Fibroblast of upper back skin (primary cell): ENCODE measurements around the gene GPR45.
A peak's percentile ranks its signal among the peaks of the same experiment; 100 is the strongest.
"Not testable (repeated sequence)": the region's sequence is repeated elsewhere in the genome, so short reads cannot be mapped to it uniquely, and the experiment has no call there.

Experiments
- DNase-seq: peaks from one replicate; pipeline ENCODE4 v3.0.0-alpha.2; 2013

GPR45 gene, protein sequence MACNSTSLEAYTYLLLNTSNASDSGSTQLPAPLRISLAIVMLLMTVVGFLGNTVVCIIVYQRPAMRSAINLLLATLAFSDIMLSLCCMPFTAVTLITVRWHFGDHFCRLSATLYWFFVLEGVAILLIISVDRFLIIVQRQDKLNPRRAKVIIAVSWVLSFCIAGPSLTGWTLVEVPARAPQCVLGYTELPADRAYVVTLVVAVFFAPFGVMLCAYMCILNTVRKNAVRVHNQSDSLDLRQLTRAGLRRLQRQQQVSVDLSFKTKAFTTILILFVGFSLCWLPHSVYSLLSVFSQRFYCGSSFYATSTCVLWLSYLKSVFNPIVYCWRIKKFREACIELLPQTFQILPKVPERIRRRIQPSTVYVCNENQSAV

GRCh38 chr2:105241443-105241842 is at the start of gene GPR45:
TSS of gene GPR45 (plus strand) at chr2:105241743. CDS start at chr2:105241859, 116 bp downstream.
- DNase-seq = no peak

- no peak for DNase-seq
These were observed 47.4 kb upstream of the GPR45 start for GRCh38 chr2:105194022-105194675.

GRCh38 chr2:105196651-105197050 is 44.9 kb upstream of the GPR45 start:
- DNase-seq = no peak

GRCh38 chr2:105215586-105216192 is 25.9 kb upstream of the GPR45 start:
- no peak for DNase-seq

- no peak for DNase-seq
These were observed 20.9 kb upstream of the GPR45 start for GRCh38 chr2:105220604-105221003.

- DNase-seq = no peak
These were observed 17.1 kb upstream of the GPR45 start for GRCh38 chr2:105224444-105224843.

DNA sequence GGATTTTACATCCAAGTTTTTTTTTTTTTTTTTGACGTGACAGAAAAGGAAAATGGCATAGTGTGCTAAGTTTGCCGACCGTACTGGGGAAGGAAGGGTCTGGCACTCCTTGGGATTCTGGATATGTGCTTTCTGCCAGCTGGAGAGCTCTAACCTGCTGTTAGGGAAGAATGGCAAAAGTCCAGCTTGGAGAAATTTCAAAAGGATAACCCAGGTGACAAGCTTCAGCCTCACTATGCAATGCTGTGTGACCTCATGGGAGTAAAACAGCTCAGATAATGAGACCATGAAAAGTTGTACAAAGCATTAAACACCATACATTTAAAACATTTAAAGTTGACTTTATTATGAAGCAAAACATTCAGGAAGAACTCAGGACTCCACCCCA is 10.3 kb upstream of the GPR45 start:
- no peak for DNase-seq

GRCh38 chr2:105235388-105236059 is 6.0 kb upstream of the GPR45 start:
- peak; percentile 86 for DNase-seq

GRCh38 chr2:105236060-105236424 is 5.5 kb upstream of the GPR45 start:
- no peak for DNase-seq

- DNase-seq = no peak
These were observed 4.3 kb upstream of the GPR45 start for GRCh38 chr2:105237045-105237765.

- no peak for DNase-seq
These were observed 2.8 kb upstream of the GPR45 start for GRCh38 chr2:105238664-105239240.

DNA sequence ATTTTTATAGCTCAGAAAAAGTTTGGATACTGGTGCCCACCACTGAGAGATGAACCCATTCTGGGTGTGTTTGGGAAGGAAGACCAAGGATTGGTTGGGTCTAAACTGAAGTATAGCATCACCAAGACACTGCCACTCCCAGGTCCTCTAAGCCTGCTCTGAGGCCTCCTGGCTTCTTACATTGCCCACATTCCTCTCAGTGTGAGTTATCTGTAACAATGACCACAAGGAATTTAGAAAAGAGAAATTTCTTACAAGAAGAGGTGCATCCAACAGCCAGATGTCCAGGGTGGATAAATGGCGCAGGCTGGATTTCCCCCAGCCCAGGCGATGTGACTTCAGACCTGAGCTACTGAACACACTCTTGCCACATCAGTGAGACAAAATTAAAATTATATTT is 1.6 kb upstream of the GPR45 start:
- DNase-seq = peak; percentile 97

DNA sequence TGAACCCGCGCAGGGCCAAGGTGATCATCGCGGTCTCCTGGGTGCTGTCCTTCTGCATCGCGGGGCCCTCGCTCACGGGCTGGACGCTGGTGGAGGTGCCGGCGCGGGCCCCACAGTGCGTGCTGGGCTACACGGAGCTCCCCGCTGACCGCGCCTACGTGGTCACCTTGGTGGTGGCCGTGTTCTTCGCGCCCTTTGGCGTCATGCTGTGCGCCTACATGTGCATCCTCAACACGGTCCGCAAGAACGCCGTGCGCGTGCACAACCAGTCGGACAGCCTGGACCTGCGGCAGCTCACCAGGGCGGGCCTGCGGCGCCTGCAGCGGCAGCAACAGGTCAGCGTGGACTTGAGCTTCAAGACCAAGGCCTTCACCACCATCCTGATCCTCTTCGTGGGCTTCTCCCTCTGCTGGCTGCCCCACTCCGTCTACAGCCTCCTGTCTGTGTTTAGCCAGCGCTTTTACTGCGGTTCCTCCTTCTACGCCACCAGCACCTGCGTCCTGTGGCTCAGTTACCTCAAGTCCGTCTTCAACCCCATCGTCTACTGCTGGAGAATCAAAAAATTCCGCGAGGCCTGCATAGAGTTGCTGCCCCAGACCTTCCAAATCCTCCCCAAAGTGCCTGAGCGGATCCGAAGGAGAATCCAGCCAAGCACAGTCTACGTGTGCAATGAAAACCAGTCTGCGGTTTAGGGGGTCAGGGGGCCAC is 897 bp downstream of the GPR45 start:
- DNase-seq = no peak

GRCh38 chr2:105243961-105244360 is 2.4 kb downstream of the GPR45 start:
- DNase-seq = no peak

- DNase-seq = no peak
These were observed 2.9 kb downstream of the GPR45 start for GRCh38 chr2:105244451-105244850.

- peak; percentile 83 for DNase-seq
These were observed 7.0 kb downstream of the GPR45 start for GRCh38 chr2:105248316-105249070.

GRCh38 chr2:105249181-105249580 is 7.6 kb downstream of the GPR45 start:
- no peak for DNase-seq

DNA sequence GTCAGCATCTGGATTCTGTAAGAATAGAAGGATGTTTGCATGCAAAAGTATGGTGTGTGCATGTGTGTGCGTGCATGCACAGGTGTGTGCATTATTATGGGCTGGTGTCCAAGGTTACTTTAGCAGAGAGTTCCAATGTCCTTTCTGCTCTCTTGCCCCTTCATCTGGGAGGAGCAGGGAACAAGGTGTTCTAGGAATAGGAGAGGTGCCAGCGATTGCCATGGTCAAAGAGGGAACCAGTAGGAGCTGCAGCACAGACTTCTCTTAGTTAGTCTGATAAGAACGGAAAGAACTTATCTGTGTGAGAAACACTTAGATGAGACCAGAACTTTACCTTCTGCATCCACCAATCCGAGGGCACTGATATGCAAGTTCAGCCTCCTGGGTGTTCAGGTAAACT is 8.3 kb downstream of the GPR45 start:
- no peak for DNase-seq

DNA sequence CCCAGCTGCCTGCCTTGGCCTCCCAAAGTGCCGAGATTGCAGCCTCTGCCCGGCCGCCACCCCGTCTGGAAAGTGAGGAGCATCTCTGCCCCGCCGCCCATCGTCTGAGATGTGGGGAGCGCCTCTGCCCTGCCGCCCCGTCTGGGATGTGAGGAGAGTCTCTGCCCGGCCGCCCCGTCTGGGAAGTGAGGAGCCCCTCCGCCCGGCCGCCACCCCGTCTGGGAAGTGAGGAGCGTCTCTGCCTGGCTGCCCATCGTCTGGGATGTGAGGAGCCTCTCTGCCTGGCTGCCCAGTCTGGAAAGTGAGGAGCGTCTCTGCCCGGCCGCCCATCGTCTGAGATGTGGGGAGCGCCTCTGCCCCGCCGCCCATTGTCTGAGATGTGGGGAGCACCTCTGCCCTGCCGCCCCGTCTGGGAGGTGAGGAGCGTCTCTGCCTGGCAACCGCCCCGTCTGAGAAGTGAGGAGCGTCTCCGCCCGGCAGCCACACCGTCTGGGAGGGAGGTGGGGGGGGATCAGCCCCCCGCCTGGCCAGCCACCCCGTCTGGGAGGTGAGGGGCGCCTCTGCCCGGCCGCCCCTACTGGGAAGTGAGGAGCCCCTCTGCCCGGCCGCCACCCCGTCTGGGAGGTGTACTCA is 9.6 kb downstream of the GPR45 start:
- DNase-seq = not testable (repeated sequence)

DNA sequence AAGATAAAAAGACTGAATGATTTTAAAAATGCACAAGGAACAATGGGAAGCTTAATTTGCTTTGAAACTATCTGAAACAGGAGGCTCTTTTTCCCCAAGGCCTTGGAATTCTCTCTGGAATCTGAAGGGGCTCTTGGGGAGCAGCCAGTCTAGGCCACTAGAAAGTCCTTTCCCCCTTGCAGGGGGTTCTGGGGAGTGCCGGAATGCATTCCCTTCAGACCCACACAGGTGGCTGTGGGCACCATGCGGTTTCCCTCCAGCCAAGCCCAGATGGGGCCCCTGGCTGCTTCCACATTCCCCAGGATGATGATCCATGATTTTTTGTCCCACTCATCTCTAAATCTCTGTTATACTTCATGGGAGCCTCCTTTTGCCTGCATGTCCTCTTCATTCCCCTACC is 10.7 kb downstream of the GPR45 start:
- DNase-seq = peak; percentile 89
